ENCODE data around the gene PDIA2.
"Not testable (repeated sequence)": the region's sequence is repeated elsewhere in the genome, so short reads cannot be mapped to it uniquely, and the experiment has no call there.

The PDIA2 gene

DNA sequence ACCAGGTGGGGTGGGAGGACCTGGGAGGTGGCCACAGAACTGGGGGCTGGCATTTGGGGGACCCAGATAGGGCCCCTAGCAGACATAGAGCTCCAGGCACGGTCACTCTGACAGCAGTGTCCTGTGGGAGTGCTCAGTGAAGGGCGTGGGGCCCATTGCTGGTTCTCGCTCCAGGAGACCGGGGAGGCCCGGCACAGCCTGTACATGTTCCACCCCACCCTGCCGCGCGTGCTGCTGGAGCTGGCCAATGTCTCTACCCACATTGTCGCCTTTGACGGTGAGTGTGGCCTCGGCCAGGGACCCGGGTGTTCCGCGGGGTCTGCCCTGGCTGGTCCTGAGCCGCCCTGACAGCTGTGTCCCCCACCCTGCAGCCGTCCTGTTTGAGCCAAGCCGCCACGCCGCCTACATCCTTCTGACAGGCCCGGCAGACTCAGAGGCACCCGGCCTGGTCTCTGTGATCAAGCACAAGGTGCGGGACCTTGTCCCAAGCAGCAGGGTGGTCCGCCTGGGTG lies 18.5 kb upstream of the PDIA2 start:
- no peak for FAIRE-seq

DNA sequence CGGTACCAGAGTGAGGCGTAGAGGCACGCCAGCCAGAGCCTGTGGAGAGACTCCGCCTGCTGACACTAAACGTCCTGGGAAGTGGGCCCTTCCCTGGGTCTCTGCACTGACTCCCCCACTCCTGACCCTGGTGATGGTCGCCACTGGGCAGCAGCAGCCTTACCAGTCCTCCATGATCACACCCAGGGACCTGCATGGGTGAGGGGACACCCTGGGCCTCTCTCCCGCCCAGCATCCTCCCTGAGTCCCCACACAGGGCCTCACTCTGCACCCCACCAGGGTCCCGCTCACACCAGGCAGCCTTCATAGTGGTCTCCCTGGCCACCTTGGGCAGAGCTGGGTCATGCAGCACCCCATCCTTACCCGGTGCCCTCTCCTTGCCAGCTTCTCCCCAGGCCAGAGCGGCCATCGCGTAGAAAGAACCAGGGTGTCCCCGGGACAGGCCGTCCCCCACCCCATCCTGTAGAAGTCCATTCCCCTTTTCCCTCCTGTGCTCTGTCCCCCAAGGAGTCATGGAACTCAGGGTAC lies 17.9 kb upstream of the PDIA2 start:
- FAIRE-seq: no peak

GRCh38 chr16:265711-266110 lies 17.3 kb upstream of the PDIA2 start:
- no peak for FAIRE-seq

GRCh38 chr16:266258-267164 lies 16.5 kb upstream of the PDIA2 start:
- no peak for FAIRE-seq

GRCh38 chr16:267562-267961 lies 15.4 kb upstream of the PDIA2 start:
- not testable (repeated sequence) for FAIRE-seq

- FAIRE-seq: no peak
Measured at GRCh38 chr16:268141-269053, 14.6 kb upstream of the PDIA2 start.

- FAIRE-seq: no peak
Measured at GRCh38 chr16:269061-269796, 13.7 kb upstream of the PDIA2 start.

GRCh38 chr16:270381-271255 lies 12.3 kb upstream of the PDIA2 start:
- no peak for FAIRE-seq

- no peak for FAIRE-seq
Measured at GRCh38 chr16:272633-273546, 10.1 kb upstream of the PDIA2 start.

GRCh38 chr16:273547-274421 lies 9.2 kb upstream of the PDIA2 start:
- no peak for FAIRE-seq

GRCh38 chr16:275041-275641 lies 7.8 kb upstream of the PDIA2 start:
- no peak for FAIRE-seq

DNA sequence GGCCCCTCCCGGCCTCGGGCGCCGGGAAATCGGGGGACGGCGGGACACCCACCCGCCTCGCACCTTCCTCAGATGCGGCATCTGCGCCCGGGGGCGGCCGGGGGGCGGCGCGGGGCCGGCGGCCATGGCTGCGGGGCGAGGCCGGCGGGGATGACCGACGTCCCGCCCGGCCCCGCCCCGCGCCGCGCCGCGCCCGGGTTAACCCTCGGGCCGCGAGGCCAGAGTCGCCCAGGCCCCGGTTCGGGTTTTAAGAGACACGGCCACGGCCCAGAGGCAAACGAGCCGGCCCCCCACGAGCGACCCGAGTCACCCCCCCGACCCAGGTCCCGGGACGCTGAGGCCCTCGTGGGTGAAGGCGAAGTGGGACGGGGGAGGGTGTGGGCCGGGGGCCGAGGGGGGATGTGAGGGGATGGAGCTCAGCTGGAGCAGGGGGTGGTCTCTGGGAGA lies 7.2 kb upstream of the PDIA2 start, which contains the start of gene RGS11:
Gene RGS11 (minus strand): TSS at position 159 of the 447 bp plus-strand sequence. CDS start 33 bp downstream, at position 126.
- FAIRE-seq: no peak

GRCh38 chr16:276426-277077 lies 6.4 kb upstream of the PDIA2 start:
- no peak for FAIRE-seq

DNA sequence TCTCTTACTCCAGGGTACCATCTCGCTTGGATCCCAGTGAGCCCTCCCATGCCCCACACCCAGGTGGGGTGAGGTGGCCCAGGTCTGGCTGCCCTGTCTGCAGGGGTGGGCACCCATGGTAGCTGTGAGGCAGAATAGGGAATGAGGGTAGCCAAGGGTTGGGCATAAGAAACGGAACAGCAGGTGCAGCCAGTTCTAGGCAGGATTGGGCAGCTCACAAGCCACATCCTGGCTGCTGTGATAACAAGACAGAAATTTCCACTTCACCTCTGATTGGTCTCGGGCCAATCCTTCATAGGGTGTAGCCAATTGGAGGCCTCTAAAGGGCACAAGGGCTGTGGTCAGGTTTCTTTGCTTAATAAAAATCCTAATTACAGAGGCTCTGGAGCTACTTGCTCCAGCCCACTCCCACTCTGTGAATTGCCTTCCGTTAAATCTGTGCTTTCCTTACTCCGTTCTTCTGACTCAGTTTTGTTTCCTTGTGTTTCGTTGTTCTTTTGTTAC lies 4.0 kb upstream of the PDIA2 start:
- no peak for FAIRE-seq

GRCh38 chr16:279531-279930 lies 3.4 kb upstream of the PDIA2 start:
- no peak for FAIRE-seq

DNA sequence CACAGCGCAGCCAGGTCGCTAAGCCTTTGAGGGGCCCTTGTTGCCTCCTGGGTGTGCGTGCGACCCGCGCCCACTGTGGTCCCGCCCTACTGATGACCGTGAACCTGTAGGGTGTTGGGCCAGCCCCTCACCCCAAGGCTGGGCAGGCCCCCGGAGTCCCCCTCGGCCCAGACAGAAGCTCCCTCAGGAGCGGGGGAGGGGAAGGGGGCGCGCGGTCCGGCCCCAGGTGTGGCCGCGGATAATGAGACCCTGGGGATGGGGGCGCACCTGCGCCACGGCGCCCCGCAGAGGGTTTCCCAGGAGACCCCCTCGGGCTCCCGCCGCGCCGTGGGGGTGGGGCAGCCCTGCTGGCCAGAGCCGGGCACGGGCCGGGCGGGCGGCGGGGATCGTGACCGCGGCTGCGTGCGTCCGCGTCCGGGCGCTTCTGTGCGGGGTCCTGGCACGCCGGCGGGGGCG lies 2.9 kb upstream of the PDIA2 start:
- FAIRE-seq: no peak

GRCh38 chr16:280552-280951 lies 2.4 kb upstream of the PDIA2 start, which contains the start of gene ARHGDIG:
TSS of gene ARHGDIG (plus strand) at chr16:280591. CDS start at chr16:280681, 90 bp downstream.
- FAIRE-seq: no peak
